SK-N-SH (cell line): ENCODE measurements around the gene ZNF609.

Source experiments
- CHD2 ChIP-seq: fragments of 150-350 bp; IDR thresholded peaks from 2 replicates; pipeline ENCODE4 v1.6.1; 2018; ENCODE audit warnings: low read length; ENCODE audit not compliant: partially characterized antibody
- EP300 ChIP-seq, 2 experiments: IDR thresholded peaks; 2 replicates each; pipeline versions ENCODE4 v1.4.0 to v1.6.1; 2012; ENCODE audit warnings: borderline replicate concordance in 1 of 2, low read depth in 1 of 2, low read length in 1 of 2
- EZH2phosphoT487 ChIP-seq: fragments of 200-600 bp; sonication (generic); IDR thresholded peaks from 2 replicates; pipeline ENCODE4 v1.6.1; 2017; ENCODE audit warnings: low read depth, mixed run types, mild to moderate bottlenecking, antibody characterized with exemption, moderate library complexity, borderline replicate concordance
- MXI1 ChIP-seq: IDR thresholded peaks from 2 replicates; pipeline ENCODE4 v1.6.1; 2012; ENCODE audit warnings: mild to moderate bottlenecking, low read depth, low read length, improper control_type of control experiment
- POLR2AphosphoS5 ChIP-seq: IDR thresholded peaks from 2 replicates; pipeline ENCODE4 v1.6.1; 2012; ENCODE audit warnings: low read depth, low read length
- RCOR1 ChIP-seq: fragments of 150-350 bp; IDR thresholded peaks from 2 replicates; pipeline ENCODE4 v1.6.1; 2017; ENCODE audit warnings: antibody characterized with exemption, low read length
- RFX5 ChIP-seq: IDR thresholded peaks from 2 replicates; pipeline ENCODE4 v1.6.1; 2012; ENCODE audit warnings: mild to moderate bottlenecking, improper control_type of control experiment, low read length
- RXRA ChIP-seq: IDR thresholded peaks from 2 replicates; pipeline ENCODE4 v1.4.0; 2012; ENCODE audit warnings: low read depth, mild to moderate bottlenecking, borderline replicate concordance
- SMC3 ChIP-seq: IDR thresholded peaks from 2 replicates; pipeline ENCODE4 v1.6.1; 2012; ENCODE audit warnings: low read depth, low read length, improper control_type of control experiment
- TF ChIP-seq, protein P1 (sequence below): fragments of 200-600 bp; sonication (generic); IDR thresholded peaks from 2 replicates; pipeline ENCODE4 v1.6.1; 2017; ENCODE audit warnings: antibody characterized with exemption, mild to moderate bottlenecking, moderate library complexity
- TF ChIP-seq, protein P2 (sequence below): IDR thresholded peaks from 2 replicates; pipeline ENCODE4 v1.6.1; 2012; ENCODE audit warnings: mild to moderate bottlenecking, low read depth, low read length, moderate library complexity
- TF ChIP-seq, protein P3 (sequence below): IDR thresholded peaks from 2 replicates; pipeline ENCODE4 v1.4.0; 2012; ENCODE audit warnings: low read depth

DNA sequence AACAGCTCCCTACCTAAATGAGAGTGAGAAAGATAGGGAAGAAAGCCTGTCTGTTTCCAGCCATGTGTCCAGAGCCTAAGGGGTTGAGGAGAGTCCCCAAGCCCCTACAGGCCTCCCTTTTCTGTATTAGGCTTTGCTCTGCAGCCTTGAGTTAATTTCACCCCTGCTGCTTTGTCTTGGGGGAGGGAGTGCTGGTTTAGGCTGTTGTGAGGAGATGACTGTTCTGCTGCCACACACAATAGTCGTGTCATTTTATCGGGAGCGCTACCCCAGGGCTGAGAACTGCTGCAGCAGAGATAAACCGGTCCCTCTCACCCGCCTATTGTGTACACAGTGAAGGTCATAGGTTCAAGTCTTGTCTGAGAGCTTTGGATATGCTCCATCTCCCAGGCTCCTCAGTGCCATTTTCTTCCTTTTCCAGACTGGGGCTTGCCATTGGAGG is 1.4 kb downstream of the ZNF609 start:
- TF ChIP-seq, protein P1, sequence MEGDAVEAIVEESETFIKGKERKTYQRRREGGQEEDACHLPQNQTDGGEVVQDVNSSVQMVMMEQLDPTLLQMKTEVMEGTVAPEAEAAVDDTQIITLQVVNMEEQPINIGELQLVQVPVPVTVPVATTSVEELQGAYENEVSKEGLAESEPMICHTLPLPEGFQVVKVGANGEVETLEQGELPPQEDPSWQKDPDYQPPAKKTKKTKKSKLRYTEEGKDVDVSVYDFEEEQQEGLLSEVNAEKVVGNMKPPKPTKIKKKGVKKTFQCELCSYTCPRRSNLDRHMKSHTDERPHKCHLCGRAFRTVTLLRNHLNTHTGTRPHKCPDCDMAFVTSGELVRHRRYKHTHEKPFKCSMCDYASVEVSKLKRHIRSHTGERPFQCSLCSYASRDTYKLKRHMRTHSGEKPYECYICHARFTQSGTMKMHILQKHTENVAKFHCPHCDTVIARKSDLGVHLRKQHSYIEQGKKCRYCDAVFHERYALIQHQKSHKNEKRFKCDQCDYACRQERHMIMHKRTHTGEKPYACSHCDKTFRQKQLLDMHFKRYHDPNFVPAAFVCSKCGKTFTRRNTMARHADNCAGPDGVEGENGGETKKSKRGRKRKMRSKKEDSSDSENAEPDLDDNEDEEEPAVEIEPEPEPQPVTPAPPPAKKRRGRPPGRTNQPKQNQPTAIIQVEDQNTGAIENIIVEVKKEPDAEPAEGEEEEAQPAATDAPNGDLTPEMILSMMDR: no peak
- TF ChIP-seq RCOR1 (no peak), POLR2AphosphoS5 (no peak), MXI1 (peak; percentile 16; the same call in 1 of the 2 replicates), EP300 (IDR thresholded peaks at IDR 0.05; ENCODE audit: borderline replicate concordance in 1 of 2, low read depth in 1 of 2, low read length in 1 of 2) (no peak), EZH2phosphoT487 (no peak), CHD2 (no peak), SMC3 (no peak), RXRA (no peak), RFX5 (no peak)
- TF ChIP-seq, protein P2, sequence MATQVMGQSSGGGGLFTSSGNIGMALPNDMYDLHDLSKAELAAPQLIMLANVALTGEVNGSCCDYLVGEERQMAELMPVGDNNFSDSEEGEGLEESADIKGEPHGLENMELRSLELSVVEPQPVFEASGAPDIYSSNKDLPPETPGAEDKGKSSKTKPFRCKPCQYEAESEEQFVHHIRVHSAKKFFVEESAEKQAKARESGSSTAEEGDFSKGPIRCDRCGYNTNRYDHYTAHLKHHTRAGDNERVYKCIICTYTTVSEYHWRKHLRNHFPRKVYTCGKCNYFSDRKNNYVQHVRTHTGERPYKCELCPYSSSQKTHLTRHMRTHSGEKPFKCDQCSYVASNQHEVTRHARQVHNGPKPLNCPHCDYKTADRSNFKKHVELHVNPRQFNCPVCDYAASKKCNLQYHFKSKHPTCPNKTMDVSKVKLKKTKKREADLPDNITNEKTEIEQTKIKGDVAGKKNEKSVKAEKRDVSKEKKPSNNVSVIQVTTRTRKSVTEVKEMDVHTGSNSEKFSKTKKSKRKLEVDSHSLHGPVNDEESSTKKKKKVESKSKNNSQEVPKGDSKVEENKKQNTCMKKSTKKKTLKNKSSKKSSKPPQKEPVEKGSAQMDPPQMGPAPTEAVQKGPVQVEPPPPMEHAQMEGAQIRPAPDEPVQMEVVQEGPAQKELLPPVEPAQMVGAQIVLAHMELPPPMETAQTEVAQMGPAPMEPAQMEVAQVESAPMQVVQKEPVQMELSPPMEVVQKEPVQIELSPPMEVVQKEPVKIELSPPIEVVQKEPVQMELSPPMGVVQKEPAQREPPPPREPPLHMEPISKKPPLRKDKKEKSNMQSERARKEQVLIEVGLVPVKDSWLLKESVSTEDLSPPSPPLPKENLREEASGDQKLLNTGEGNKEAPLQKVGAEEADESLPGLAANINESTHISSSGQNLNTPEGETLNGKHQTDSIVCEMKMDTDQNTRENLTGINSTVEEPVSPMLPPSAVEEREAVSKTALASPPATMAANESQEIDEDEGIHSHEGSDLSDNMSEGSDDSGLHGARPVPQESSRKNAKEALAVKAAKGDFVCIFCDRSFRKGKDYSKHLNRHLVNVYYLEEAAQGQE: no peak
- TF ChIP-seq, protein P3, sequence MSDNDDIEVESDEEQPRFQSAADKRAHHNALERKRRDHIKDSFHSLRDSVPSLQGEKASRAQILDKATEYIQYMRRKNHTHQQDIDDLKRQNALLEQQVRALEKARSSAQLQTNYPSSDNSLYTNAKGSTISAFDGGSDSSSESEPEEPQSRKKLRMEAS: no peak
